Mesothelial cell of epicardium (in vitro differentiated cells): ENCODE data around the gene LEPROT. TPM values are rescaled to one million over a fixed set of nuclear protein-coding genes. Genes with fewer than 3 reads are reported as not detected.

Experiments used
- DNase-seq, 2 experiments: peaks; one replicate each; pipeline ENCODE4 v3.0.0; 2021; ENCODE audit warnings: low spot score in 2 of 2; ENCODE audit not compliant: unreplicated experiment in 2 of 2
- H3K27ac Mint-ChIP-seq: 2 replicates; pipeline ENCODE4 v1.8.0; 2021; ENCODE audit warnings: mixed read lengths
- H3K27me3 Mint-ChIP-seq: 2 replicates; pipeline ENCODE4 v1.8.0; 2021; ENCODE audit warnings: low read depth, mixed read lengths
- H3K36me3 Mint-ChIP-seq: 2 replicates; pipeline ENCODE4 v1.8.0; 2021; ENCODE audit warnings: mixed read lengths
- H3K4me1 Mint-ChIP-seq: 2 replicates; pipeline ENCODE4 v1.8.0; 2021; ENCODE audit warnings: mixed read lengths
- H3K4me3 Mint-ChIP-seq: 2 replicates; pipeline ENCODE4 v1.8.0; 2021; ENCODE audit warnings: mild to moderate bottlenecking, moderate library complexity, mixed read lengths
- H3K9me3 Mint-ChIP-seq: 2 replicates; pipeline ENCODE4 v1.8.0; 2021; ENCODE audit warnings: mixed read lengths
- total RNA-seq: library from RNA; stranded (reverse); gene quantifications from 3 replicates; pipeline ENCODE4 v1.2.1, GENCODE V29; 2021
- TF ChIP-seq, protein P1 (sequence below): fragments of 200-600 bp; sonication (generic); IDR thresholded peaks from one replicate; pipeline ENCODE4 v1.5.0; 2021; ENCODE audit warnings: antibody characterized with exemption; ENCODE audit not compliant: unreplicated experiment

The LEPROT gene
- total RNA-seq, 1 donor from 2014 or later = 65.7 TPM

DNA sequence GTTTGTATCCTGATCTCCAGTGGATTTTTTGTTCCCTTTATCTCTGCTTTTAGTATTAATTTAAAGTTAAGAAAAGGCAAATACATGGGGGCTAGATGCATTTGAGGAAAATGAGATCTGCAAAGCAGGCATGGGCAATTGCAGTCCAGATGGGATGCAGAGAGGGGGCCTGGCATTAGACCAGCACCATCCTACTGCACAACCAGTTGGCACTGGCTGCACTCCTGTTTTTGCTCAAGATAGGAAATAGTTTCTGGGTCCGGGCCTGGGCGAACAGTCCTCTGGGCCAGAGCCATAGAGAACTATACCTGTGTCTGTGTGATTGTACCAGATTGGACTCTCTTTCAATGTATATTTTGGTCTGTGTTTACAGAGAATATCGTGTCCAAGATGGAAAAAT lies 34.0 kb upstream of the LEPROT start:
- Mint-ChIP-seq H3K27me3 (no peaks in the 10 kb centered on the region), H3K9me3 (peaks cover 9% of the 10 kb centered on the region), H3K36me3 (peaks cover 47% of the 10 kb centered on the region), H3K4me1 (no peaks in the 10 kb centered on the region), H3K4me3 (no peak overlapping the region), H3K27ac (no peak overlapping the region)
- no peak for DNase-seq
- TF ChIP-seq, protein P1, sequence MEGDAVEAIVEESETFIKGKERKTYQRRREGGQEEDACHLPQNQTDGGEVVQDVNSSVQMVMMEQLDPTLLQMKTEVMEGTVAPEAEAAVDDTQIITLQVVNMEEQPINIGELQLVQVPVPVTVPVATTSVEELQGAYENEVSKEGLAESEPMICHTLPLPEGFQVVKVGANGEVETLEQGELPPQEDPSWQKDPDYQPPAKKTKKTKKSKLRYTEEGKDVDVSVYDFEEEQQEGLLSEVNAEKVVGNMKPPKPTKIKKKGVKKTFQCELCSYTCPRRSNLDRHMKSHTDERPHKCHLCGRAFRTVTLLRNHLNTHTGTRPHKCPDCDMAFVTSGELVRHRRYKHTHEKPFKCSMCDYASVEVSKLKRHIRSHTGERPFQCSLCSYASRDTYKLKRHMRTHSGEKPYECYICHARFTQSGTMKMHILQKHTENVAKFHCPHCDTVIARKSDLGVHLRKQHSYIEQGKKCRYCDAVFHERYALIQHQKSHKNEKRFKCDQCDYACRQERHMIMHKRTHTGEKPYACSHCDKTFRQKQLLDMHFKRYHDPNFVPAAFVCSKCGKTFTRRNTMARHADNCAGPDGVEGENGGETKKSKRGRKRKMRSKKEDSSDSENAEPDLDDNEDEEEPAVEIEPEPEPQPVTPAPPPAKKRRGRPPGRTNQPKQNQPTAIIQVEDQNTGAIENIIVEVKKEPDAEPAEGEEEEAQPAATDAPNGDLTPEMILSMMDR = no peak

DNA sequence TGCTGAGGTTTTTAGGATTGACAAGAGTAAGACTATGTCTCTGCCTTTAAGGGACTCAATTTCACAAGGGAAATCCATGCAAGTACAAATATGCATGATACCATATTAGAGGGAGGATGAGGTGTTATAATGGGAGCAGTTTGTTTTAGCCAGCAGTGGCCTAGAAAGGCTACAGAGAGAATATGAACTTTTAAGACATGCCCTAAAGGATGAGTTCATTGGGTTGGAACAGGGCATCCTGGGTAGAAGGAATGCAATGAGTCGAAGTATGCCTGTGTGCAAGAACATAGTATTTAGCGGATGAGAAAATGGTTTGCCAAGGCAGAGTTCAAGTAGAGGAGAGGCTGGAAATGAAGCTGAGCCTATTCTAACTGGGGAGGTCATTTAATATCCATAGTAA lies 32.6 kb upstream of the LEPROT start:
- no peaks in the 10 kb centered on the region for H3K27me3 Mint-ChIP-seq

DNA sequence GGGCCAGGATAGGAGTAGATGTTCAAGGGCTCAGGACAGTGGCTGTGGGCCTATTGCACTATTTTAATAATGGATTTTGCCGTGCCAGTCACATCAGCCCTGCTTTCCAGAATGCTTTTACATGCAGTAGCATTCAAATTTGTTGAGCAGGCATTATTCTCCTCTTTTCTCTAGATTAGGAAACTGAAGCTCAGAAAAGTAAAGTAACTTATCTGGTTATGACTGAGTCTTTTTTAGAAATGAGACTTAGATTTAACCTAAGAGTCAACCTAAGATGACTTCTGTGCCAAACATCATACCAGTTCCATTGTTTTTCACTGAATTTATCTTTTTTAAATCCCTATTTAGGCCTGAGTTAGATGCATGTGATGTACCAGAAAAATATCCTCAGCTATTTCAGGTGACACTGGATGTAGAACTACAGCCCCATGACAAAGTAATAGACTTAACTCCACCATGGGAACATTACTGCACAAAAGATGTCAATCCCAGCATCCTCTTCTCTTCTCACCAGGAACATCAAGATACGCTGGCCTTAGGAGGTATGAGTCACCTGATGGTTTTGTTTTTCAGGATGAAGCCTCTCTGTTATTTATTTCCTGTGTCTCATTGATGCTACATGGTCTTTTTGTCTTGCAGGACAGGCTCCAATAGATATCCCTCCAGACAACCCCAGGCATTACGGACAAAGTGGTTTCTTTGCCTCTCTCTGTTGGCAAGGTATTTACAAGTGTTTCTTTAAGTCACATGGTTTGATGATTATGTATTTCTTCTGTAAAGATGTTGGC lies 31.4 kb upstream of the LEPROT start:
- H3K4me1 Mint-ChIP-seq = no peaks in the 10 kb centered on the region
- H3K27ac Mint-ChIP-seq = no peak overlapping the region
- no peaks in the 10 kb centered on the region for H3K27me3 Mint-ChIP-seq
- peaks cover 4% of the 10 kb centered on the region for H3K9me3 Mint-ChIP-seq
- peaks cover 32% of the 10 kb centered on the region for H3K36me3 Mint-ChIP-seq
- no peak overlapping the region for H3K4me3 Mint-ChIP-seq
- no peak for DNase-seq
- TF ChIP-seq, protein P1 = no peak

More for the DNA sequence above, 32.6 kb upstream of the LEPROT start:
- Mint-ChIP-seq H3K36me3 (peaks cover 42% of the 10 kb centered on the region), H3K4me3 (no peak overlapping the region), H3K27ac (no peak overlapping the region), H3K4me1 (no peaks in the 10 kb centered on the region), H3K9me3 (peaks cover 6% of the 10 kb centered on the region)
- TF ChIP-seq, protein P1 = no peak
- no peak for DNase-seq

DNA sequence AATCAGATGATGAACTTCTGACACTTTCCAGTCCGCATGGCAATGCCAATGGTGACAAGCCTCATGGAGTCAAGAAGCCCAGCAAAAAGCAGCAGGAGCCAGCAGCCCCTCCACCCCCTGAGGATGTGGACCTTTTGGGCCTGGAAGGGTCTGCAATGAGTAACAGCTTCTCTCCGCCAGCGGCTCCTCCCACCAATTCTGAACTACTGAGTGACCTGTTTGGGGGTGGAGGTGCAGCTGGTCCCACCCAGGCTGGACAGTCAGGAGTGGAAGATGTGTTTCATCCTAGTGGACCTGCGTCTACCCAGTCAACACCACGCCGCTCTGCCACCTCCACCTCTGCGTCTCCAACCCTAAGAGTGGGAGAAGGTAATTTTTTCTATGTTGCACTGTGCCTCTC lies 28.0 kb upstream of the LEPROT start:
- Mint-ChIP-seq H3K4me3 (no peak overlapping the region), H3K4me1 (no peaks in the 10 kb centered on the region), H3K27ac (no peak overlapping the region), H3K36me3 (peaks cover 18% of the 10 kb centered on the region), H3K27me3 (no peaks in the 10 kb centered on the region), H3K9me3 (no peaks in the 10 kb centered on the region)
- TF ChIP-seq, protein P1 = no peak
- no peak for DNase-seq

DNA sequence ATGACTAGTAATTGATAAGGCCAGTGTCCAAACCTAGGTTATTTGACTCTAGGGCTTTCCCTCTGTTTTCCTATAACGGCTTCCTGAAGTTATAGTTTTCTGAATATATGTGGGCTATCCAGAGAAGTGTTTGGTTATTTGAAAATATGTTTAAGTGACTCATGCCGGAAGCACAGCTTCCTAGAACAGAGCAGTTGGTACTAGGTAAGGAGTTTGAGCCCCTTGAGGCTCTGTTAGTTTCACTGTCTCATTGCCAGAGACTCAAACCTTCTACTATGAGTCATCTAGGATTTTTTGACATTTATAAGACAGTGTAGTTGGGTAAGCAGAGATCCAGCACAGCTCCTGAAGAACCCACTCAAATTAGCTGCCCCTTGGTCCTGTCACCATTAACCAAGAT lies 27.1 kb upstream of the LEPROT start:
- Mint-ChIP-seq H3K27me3 (no peaks in the 10 kb centered on the region), H3K9me3 (no peaks in the 10 kb centered on the region), H3K4me3 (no peak overlapping the region), H3K4me1 (no peaks in the 10 kb centered on the region), H3K27ac (no peak overlapping the region), H3K36me3 (peaks cover 18% of the 10 kb centered on the region)
- TF ChIP-seq, protein P1 = no peak
- no peak for DNase-seq

DNA sequence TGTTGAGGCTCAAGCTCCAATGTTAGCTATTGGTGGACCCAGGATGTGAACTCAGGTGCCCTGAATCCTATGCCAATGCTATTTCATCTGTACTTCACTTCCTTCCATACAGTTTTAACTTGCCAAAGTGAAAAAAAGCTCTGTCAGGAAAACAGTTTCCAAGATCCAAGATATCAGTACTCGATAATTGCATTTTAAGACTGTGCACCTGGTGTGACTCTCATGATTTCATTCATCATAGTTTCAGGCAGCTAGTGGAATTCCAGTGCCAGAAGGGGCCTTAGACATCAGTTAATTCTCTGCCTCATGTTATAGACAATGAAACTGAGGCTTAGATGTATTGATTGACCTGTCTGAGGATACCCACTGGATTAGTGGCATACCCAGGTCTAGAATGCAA lies 26.5 kb upstream of the LEPROT start:
- no peak for DNase-seq
- TF ChIP-seq, protein P1 = no peak
- H3K9me3 Mint-ChIP-seq = no peaks in the 10 kb centered on the region
- H3K36me3 Mint-ChIP-seq = peaks cover 18% of the 10 kb centered on the region
- H3K27ac Mint-ChIP-seq = no peak overlapping the region
- H3K27me3 Mint-ChIP-seq = no peaks in the 10 kb centered on the region
- no peaks in the 10 kb centered on the region for H3K4me1 Mint-ChIP-seq
- no peak overlapping the region for H3K4me3 Mint-ChIP-seq
